HG02763 (cell line): ENCODE data around the gene RAD51B.

Experiments used
- ATAC-seq: cut with Tn5 transposase; IDR thresholded peaks from one replicate; pipeline ENCODE4 v1.9.1; 2021; ENCODE audit warnings: mild to moderate bottlenecking, moderate library complexity; ENCODE audit not compliant: unreplicated experiment

The RAD51B gene

DNA sequence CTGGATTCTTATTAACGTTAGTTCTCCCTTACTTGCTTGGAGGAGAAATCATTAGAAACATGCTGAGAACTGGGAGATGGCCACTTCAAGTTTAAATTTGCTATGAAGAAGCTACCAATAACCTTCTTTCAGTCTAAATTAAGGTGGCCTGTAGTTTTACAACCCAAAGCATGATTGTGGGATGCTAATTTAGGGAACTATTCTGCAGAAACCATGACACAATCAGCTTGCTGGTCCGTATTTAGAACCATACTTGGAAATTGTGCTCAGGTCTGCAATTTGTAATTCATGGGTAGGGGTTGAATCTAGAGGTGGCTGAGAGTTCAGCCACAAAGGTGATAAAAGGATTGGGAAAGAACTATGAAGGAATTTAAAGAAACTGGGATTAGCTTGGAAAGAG, 405.7 kb downstream of the RAD51B start:
- no peak for ATAC-seq

GRCh38 chr14:68226523-68226922, 406.9 kb downstream of the RAD51B start:
- ATAC-seq, result no peak

- ATAC-seq, result no peak
Observed at GRCh38 chr14:68228656-68229055, 409.1 kb downstream of the RAD51B start.

GRCh38 chr14:68229423-68230100, 410.0 kb downstream of the RAD51B start:
- ATAC-seq, result no peak

DNA sequence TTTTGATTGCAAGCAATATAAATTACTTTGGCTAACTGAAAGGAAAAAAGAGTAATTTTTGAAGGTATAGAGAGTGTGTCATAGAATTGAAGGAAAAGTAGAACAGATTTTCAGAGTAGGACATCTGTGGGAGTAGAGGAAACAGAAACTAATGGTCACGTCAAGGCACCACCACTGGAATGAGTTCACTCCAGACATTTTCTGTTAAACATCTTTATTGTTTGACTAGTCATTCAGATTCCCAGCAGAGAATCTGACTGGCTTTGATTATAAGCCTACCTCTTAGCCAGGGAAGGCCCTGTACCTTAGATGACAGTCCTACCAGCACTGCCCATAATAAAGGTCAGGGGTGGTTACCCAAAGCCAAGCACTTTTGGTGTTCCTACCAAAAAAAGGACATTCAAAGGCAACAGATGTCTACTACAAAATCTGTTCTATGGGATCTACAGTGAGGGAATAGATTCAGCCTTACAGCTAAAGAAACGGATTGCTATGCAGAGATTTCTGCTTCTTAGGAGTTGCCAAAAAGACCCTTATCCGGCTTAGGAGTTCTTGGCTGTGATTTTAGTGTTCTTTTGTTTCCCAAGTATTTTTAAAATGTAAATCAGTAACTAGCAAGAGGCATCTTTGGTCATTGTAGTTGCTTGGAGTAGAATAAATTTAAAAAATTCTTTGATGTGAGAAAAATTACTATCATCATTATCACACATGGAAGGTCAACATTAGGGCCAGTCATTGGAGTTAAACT, 410.8 kb downstream of the RAD51B start:
- no peak for ATAC-seq

DNA sequence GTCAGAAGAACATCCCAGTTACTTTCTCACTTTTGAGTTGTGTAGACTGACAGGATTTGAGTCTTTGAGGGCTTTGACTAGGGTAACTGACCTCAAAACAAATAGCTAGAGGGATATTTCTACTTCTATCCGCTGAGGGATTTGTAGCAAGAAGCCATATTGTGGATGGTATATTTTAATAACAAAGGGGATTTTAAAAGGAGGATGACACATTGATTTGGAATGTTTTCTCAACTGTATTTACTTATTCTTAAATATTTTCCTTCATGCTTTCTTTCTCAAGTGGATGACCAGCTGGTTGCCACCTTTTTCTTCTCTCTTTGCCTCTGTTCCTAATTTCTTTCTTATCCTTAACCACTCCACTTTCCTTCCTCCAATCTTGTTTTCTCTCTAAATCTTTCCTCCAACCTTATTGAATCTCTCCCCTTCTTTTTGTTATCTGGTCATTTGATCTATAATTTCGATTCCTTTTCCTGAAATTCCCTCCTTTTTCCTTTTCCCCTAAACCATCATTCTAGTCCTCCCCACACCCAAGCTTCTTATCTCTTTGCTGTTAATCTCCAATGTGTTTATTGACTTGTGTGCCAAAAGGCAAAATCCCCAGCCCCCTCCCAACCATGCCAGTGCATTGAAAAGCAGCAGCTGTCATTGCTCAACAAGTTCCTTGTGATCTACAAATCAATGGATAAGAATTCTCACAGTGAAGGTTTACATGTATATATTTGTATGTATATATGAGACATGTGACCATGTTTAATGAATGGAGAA, 411.6 kb downstream of the RAD51B start:
- no peak for ATAC-seq

GRCh38 chr14:68231898-68232297, 412.3 kb downstream of the RAD51B start:
- ATAC-seq, result no peak

GRCh38 chr14:68232300-68233055, 412.9 kb downstream of the RAD51B start:
- peak; percentile 76 for ATAC-seq

- no peak for ATAC-seq
Observed at GRCh38 chr14:68233101-68233784, 413.7 kb downstream of the RAD51B start.

- ATAC-seq, result no peak
Observed at GRCh38 chr14:68234101-68234905, 414.7 kb downstream of the RAD51B start.

GRCh38 chr14:68235011-68235410, 415.4 kb downstream of the RAD51B start:
- no peak for ATAC-seq

GRCh38 chr14:68236582-68237458, 417.2 kb downstream of the RAD51B start:
- no peak for ATAC-seq

DNA sequence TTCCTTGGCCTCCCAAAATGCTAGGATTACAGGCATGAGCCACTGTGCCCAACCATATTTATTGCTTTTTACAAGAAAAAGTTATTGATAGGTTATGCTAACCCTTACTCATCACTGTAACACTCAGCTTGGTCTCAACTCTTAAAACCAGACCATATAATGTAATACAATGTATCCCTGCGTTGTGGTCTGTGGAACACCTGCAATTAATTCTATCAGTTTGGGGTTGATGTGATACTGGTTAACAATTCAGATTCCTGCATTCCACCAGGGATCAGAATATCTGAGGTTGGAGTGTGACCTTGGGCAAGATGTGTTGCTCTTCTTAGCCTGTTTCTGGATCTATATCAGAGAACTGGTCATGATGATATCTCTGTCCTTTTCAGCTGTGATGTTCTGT, 419.0 kb downstream of the RAD51B start:
- ATAC-seq, result no peak

- ATAC-seq, result no peak
Observed at GRCh38 chr14:68238976-68239375, 419.4 kb downstream of the RAD51B start.

- no peak for ATAC-seq
Observed at GRCh38 chr14:68239988-68240771, 420.6 kb downstream of the RAD51B start.

- ATAC-seq, result no peak
Observed at GRCh38 chr14:68241862-68242487, 422.4 kb downstream of the RAD51B start.

GRCh38 chr14:68243450-68244010, 424.0 kb downstream of the RAD51B start:
- ATAC-seq, result no peak
